GM21723 (cell line): ENCODE measurements around the gene MYO18B.

Experiments used
- ATAC-seq: cut with Tn5 transposase; IDR thresholded peaks from one replicate; pipeline ENCODE4 v1.9.1; 2021; ENCODE audit warnings: mild to moderate bottlenecking, moderate library complexity; ENCODE audit not compliant: unreplicated experiment

The MYO18B gene

GRCh38 chr22:25895678-25896077 is 153.7 kb downstream of the MYO18B start:
- no peak for ATAC-seq

- no peak for ATAC-seq
Observed at GRCh38 chr22:25896098-25896497, 154.1 kb downstream of the MYO18B start.

GRCh38 chr22:25896592-25896991 is 154.6 kb downstream of the MYO18B start:
- ATAC-seq: no peak

- no peak for ATAC-seq
Observed at GRCh38 chr22:25898707-25899365, 156.8 kb downstream of the MYO18B start.

- ATAC-seq: no peak
Observed at GRCh38 chr22:25899566-25899965, 157.6 kb downstream of the MYO18B start.

GRCh38 chr22:25900390-25900789 is 158.4 kb downstream of the MYO18B start:
- no peak for ATAC-seq

GRCh38 chr22:25900880-25901279 is 158.9 kb downstream of the MYO18B start:
- ATAC-seq: no peak

GRCh38 chr22:25902402-25902801 is 160.4 kb downstream of the MYO18B start:
- no peak for ATAC-seq

GRCh38 chr22:25903294-25903693 is 161.3 kb downstream of the MYO18B start:
- ATAC-seq: no peak

- ATAC-seq: no peak
Observed at GRCh38 chr22:25908212-25908611, 166.2 kb downstream of the MYO18B start.

- ATAC-seq: no peak
Observed at GRCh38 chr22:25908755-25909154, 166.8 kb downstream of the MYO18B start.

GRCh38 chr22:25909614-25910387 is 167.8 kb downstream of the MYO18B start:
- no peak for ATAC-seq

- no peak for ATAC-seq
Observed at GRCh38 chr22:25911243-25911972, 169.4 kb downstream of the MYO18B start.

GRCh38 chr22:25919452-25919851 is 177.5 kb downstream of the MYO18B start:
- no peak for ATAC-seq

- ATAC-seq: no peak
Observed at GRCh38 chr22:25922141-25922540, 180.2 kb downstream of the MYO18B start.

GRCh38 chr22:25923914-25924313 is 181.9 kb downstream of the MYO18B start:
- ATAC-seq: no peak

GRCh38 chr22:25928038-25928437 is 186.1 kb downstream of the MYO18B start:
- ATAC-seq: no peak

GRCh38 chr22:25929321-25929878 is 187.4 kb downstream of the MYO18B start:
- ATAC-seq: no peak

GRCh38 chr22:25930083-25930482 is 188.1 kb downstream of the MYO18B start:
- no peak for ATAC-seq

- no peak for ATAC-seq
Observed at GRCh38 chr22:25930788-25931310, 188.9 kb downstream of the MYO18B start.

GRCh38 chr22:25933158-25933788 is 191.3 kb downstream of the MYO18B start:
- ATAC-seq: no peak
